ENCODE results near the gene SATL1. TPM values are rescaled to one million over a fixed set of nuclear protein-coding genes. Genes with fewer than 3 reads are reported as not detected.
"Not testable (repeated sequence)": the region's sequence is repeated elsewhere in the genome, so short reads cannot be mapped to it uniquely, and the experiment has no call there.

Gene SATL1
- total RNA-seq, 1 donor from 2014 or later, result not detected

DNA sequence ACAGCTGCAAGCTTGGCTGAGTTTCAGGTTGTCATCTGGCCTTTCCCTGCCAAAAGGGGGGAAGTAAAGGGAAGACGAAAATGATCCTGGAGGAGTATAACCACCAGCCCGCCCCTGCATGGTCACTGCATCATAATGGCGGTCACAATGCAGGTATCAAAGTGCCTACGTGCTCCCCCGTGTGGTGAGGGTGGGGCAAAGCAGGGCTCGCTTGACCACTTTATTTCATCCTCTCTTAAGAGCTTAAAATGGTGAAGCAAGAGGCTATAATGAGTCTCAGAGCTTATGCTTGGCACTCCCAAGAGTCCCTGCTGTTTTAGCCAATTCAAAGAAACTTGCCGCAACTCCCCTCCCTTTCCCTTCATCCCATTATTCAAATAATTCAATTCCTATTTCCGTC is 134.3 kb downstream of the SATL1 start:
- no peak for DNase-seq (ENCODE audit: low read depth, low spot score)

GRCh38 chrX:85108165-85108564 is 135.4 kb downstream of the SATL1 start:
- no peak for DNase-seq (ENCODE audit: low read depth, low spot score)

DNA sequence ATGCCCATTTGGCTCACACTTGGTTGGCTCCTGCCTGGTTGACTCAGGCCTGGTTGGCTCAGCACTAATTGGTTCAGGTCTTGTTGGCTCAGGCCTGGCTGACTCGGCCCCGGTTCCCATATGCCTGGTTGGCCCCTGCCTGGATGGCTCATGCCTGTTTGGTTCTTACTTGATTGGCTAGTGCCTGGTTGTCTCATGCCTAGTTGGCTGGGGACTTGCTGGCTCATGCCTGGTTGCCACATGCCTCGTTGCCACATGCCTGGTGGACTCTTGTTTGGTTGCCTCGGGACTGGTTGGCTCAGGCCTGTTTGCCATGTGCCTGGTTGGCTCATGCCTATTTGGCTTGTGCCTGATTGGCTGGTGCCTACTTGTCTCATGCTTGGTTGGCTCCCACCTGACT is 136.2 kb downstream of the SATL1 start:
- no peak for DNase-seq (ENCODE audit: low read depth, low spot score)

DNA sequence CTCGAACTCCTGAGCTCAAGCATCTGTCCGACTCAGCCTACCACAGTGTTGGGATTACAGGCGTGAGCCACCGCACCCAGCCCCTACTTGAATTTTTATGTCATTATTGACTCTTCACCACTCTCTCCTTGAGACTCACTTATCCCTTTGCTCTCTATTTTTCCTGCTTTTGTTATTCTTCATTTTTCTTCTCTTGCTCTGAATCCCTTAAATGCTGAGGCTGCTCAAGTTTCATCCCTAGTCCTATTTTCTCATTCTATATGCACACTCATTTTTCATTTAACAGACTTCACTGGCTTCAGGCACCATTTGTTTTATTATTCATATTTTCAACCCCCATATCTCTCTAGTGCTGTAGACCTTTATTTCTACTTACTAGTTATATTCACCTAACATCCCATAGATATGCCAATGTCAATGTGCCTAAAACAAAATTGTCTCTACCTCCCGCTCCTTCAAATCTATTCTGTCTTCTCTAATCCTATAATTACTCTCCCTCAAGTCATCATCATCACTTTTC is 154.2 kb downstream of the SATL1 start:
- no peak for DNase-seq (ENCODE audit: low read depth, low spot score)

DNA sequence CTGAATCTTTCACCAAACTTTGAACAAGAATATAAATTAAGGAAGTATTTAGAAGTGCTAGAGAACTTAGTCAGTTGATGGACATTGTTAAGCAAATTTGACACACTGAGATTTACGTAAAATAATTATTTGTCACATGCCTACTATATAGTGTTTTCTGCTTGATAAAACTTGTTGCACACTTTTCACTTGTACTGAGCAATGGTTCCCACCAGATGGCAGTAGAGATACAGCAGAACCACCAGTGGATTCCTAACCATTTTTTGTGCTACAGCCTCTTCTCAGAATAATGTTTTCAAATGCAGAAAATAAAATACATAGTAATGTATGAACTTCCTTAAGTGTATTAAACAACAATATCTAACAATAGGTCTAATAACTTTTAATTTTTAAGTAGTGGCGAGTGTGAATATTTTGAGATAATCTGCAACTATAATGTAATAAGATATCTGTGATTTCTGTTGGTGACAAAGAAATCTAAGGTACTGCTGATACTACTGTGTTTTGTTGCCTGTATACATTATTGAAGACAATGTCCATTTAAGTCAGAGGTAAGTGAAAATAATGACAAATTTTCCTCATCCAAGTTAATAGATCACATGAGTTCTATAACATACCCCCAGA is 158.7 kb downstream of the SATL1 start:
- peak; percentile 4 for DNase-seq (ENCODE audit: low read depth, low spot score)

- not testable (repeated sequence) for DNase-seq (ENCODE audit: low read depth, low spot score)
Measured at GRCh38 chrX:85077247-85077646, 166.3 kb downstream of the SATL1 start.

GRCh38 chrX:85065512-85066198 is 177.9 kb downstream of the SATL1 start:
- DNase-seq (ENCODE audit: low read depth, low spot score), result no peak

DNA sequence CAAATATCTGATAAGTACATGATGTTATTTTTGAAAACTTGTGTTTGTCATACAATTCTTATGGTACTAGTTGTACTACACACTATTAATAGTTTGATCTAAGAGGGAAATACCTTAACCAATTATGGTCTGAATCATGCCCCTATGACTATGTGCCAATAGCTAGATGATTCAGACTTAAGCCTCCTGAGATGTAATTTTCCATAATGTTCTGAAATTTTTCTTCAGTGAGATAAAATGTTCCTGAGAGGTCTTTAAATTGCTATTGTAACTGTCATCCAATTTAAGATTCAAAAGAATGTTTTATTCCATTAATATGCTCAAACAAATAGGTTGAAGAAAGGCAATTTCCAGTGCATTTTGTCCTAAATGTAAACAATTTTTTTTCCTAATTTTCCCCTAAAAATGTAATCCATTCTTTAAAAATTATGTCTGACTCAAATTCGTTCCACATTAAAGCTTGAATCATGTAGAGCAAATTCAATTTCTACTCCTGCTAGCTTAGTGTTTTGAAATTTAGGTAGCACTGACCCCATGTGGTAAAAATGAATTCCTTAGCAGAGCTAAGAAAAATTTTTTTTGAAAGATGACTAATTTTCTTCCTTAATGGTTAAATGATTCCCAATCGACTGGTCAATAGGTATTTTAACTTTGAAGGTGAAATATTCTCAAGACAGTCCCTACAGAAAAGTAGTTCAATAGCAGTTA is 190.8 kb downstream of the SATL1 start:
- DNase-seq (ENCODE audit: low read depth, low spot score), result peak; percentile 8

- DNase-seq (ENCODE audit: low read depth, low spot score), result no peak
Measured at GRCh38 chrX:85052205-85052604, 191.4 kb downstream of the SATL1 start.

- no peak for DNase-seq (ENCODE audit: low read depth, low spot score)
Measured at GRCh38 chrX:85051627-85052026, 192.0 kb downstream of the SATL1 start.

Other genes with a start within 250 kb of the SATL1 start
- 8.9 and 11.5 TPM in 2 replicates for gene APOOL, start 239.9 kb downstream of the SATL1 start, total RNA-seq
- 3.6 and 5.3 TPM in 2 replicates for gene ZNF711, start 212 bp upstream of the SATL1 start, total RNA-seq
- 0.40 and 0.92 TPM in 2 replicates for gene POF1B, start 135.9 kb upstream of the SATL1 start, total RNA-seq

Measured in pulmonary artery endothelial cell (primary cell).